A549 (cell line): ENCODE data around the gene ARHGAP18. TPM values are rescaled to one million over a fixed set of nuclear protein-coding genes. Genes with fewer than 3 reads are reported as not detected.

Source experiments
- ATAC-seq, 2 experiments: fragments of 200-7000 bp in 1 of 2; fragments of >200 bp in 1 of 2; cut with Nextera tagmentation in 1 of 2; cut with Tn5 transposase in 1 of 2; 3 replicates each; pipeline versions ENCODE4 v1.8.0 to v1.9.1; 2018 to 2020; ENCODE audit warnings: mild to moderate bottlenecking in 1 of 2, moderate library complexity in 1 of 2
- CTCF ChIA-PET: fragments of 300-600 bp; sonication (Branson Sonifier 250); formaldehyde crosslinking; extraction: SDS; loops from one replicate; lab custom pipeline; 2021; ENCODE audit warnings: antibody characterized with exemption, inconsistent platforms; lab: Yijun Ruan, JAX
- POLR2A ChIA-PET: fragments of 350-600 bp; formaldehyde crosslinking; extraction: SDS; loops from one replicate; lab custom pipeline; 2021; ENCODE audit warnings: antibody characterized with exemption, inconsistent platforms; lab: Yijun Ruan, JAX
- DNase-seq, 2 experiments: peaks; one replicate each; pipeline versions ENCODE4 v3.0.0 to v3.0.0-alpha.2; 2011 to 2016; ENCODE audit warnings: low read depth in 1 of 2, low spot score in 1 of 2
- FAIRE-seq: peaks from 2 replicates; lab custom pipeline; 2011; peaks lifted over from hg19 to GRCh38; lab: Jason Lieb, UNC
- H3K27ac ChIP-seq, 2 experiments: fragments of >200 bp; sonication (Bioruptor Twin); formaldehyde crosslinking; 3 replicates each; pipeline ENCODE4 v1.5.1; 2016 to 2017
- H3K4me1 ChIP-seq: fragments of >200 bp; sonication (Bioruptor Twin); formaldehyde crosslinking; 3 replicates; pipeline ENCODE4 v1.6.1; 2016
- H3K4me2 ChIP-seq: fragments of >200 bp; sonication (Bioruptor Twin); formaldehyde crosslinking; 3 replicates; pipeline ENCODE4 v1.6.1; 2016
- H3K4me3 ChIP-seq: fragments of >200 bp; sonication (Bioruptor Twin); formaldehyde crosslinking; 3 replicates; pipeline ENCODE4 v1.5.1; 2016
- H3K9me3 ChIP-seq: fragments of >200 bp; sonication (Bioruptor Twin); formaldehyde crosslinking; 3 replicates; pipeline ENCODE4 v1.6.1; 2016
- CBX8 ChIP-seq: fragments of 200-600 bp; sonication (generic); IDR thresholded peaks from 2 replicates; pipeline ENCODE4 v1.6.1; 2016
- CEBPB ChIP-seq, 2 experiments: fragments of >200 bp in 1 of 2; sonication (Bioruptor Twin) in 1 of 2; formaldehyde crosslinking in 1 of 2; IDR thresholded peaks; 2 replicates each; pipeline ENCODE4 v1.6.1; 2012 to 2016
- EP300 ChIP-seq, 2 experiments: fragments of >200 bp; sonication (Bioruptor Twin); formaldehyde crosslinking; IDR thresholded peaks; 2 replicates in 1 of 2; 3 replicates in 1 of 2; pipeline ENCODE4 v1.6.1; 2016 to 2017
- HEYL ChIP-seq: fragments of 250-450 bp; sonication (Bioruptor Pico); IDR thresholded peaks from 2 replicates; pipeline ENCODE4 v1.8.0; 2021; ENCODE audit warnings: mild to moderate bottlenecking, moderate library complexity
- HOXA7 ChIP-seq: fragments of 250-450 bp; sonication (Bioruptor Pico); IDR thresholded peaks from 2 replicates; pipeline ENCODE4 v1.5.0; 2020; ENCODE audit warnings: mild to moderate bottlenecking, moderate library complexity
- HOXB13 ChIP-seq: fragments of 250-450 bp; sonication (Bioruptor Pico); IDR thresholded peaks from 2 replicates; pipeline ENCODE4 v1.5.0; 2020; ENCODE audit warnings: low read depth, mild to moderate bottlenecking, moderate library complexity
- HOXB5 ChIP-seq: fragments of 250-450 bp; sonication (Bioruptor Pico); IDR thresholded peaks from 2 replicates; pipeline ENCODE4 v1.5.0; 2020; ENCODE audit warnings: mild to moderate bottlenecking, moderate library complexity
- JUN ChIP-seq, 2 experiments: fragments of >200 bp; sonication (Bioruptor Twin); formaldehyde crosslinking; IDR thresholded peaks; 2 replicates in 1 of 2; 3 replicates in 1 of 2; pipeline ENCODE4 v1.6.1; 2016 to 2017
- KDM1A ChIP-seq: fragments of 200-600 bp; sonication (generic); IDR thresholded peaks from 2 replicates; pipeline ENCODE4 v1.6.1; 2016; ENCODE audit warnings: low read depth, mild to moderate bottlenecking
- KDM5A ChIP-seq: fragments of 200-600 bp; sonication (generic); IDR thresholded peaks from 2 replicates; pipeline ENCODE4 v1.6.1; 2016; ENCODE audit warnings: antibody characterized with exemption, mild to moderate bottlenecking
- MAFK ChIP-seq: fragments of 450-650 bp; IDR thresholded peaks from 2 replicates; pipeline ENCODE4 v1.6.1; 2014; ENCODE audit not compliant: partially characterized antibody
- NR3C1 ChIP-seq: fragments of >200 bp; sonication (Bioruptor Twin); formaldehyde crosslinking; IDR thresholded peaks from 3 replicates; pipeline ENCODE4 v1.6.1; 2017
- POLR2AphosphoS2 ChIP-seq: conservative IDR thresholded peaks from 2 replicates; pipeline ENCODE4 v1.6.1; 2012; ENCODE audit warnings: low read length, improper control_type of control experiment, inconsistent platforms
- RCOR1 ChIP-seq: fragments of 150-350 bp; IDR thresholded peaks from 2 replicates; pipeline ENCODE4 v1.6.1; 2014; ENCODE audit warnings: antibody characterized with exemption, low read length, low read depth
- RFX5 ChIP-seq: fragments of 450-650 bp; IDR thresholded peaks from 2 replicates; pipeline ENCODE4 v1.7.1; 2014; ENCODE audit warnings: antibody characterized with exemption, mild to moderate bottlenecking, moderate library complexity
- RNF2 ChIP-seq: fragments of 200-600 bp; sonication (generic); IDR thresholded peaks from 2 replicates; pipeline ENCODE4 v1.6.1; 2016; ENCODE audit warnings: low read depth, mild to moderate bottlenecking, antibody characterized with exemption, moderate library complexity, borderline replicate concordance
- ZNF302 ChIP-seq: fragments of 250-450 bp; sonication (Bioruptor Pico); IDR thresholded peaks from 2 replicates; pipeline ENCODE4 v1.9.0; 2021; ENCODE audit warnings: inconsistent platforms, mild to moderate bottlenecking, moderate library complexity
- WGBS: methylation state at CpG from one replicate; pipeline ENCODE4 v1.1.6; 2017; ENCODE audit errors: missing lambda C conversion rate; 5-methylcytosine and 5-hydroxymethylcytosine counted together
- polyA plus RNA-seq, 4 experiments: library from polyadenylated mRNA; depleted of rRNA in 3 of 4; stranded (reverse); fragments of >200 nt; fragmentation: RNase III in 1 of 4; extraction: RNeasy Plus Mini Kit Qiagen cat#74134 plus additional on column Dnase treatment in 1 of 4; gene quantifications; 2 replicates in 3 of 4; 3 replicates in 1 of 4; pipeline ENCODE4 v1.2.3, GENCODE V29; 2011 to 2017
- TF ChIP-seq, protein P1 (sequence below): fragments of >200 bp; sonication (Bioruptor Twin); formaldehyde crosslinking; IDR thresholded peaks from 3 replicates; pipeline ENCODE4 v1.6.1; 2016

The ARHGAP18 gene
- polyA plus RNA-seq, 2 of the 4 experiments (the other 2 are of a cell fraction): 11.2 to 16.7 TPM

GRCh38 chr6:129709196-129709768 lies 695 bp downstream of the ARHGAP18 start:
- H3K4me1 ChIP-seq: peaks cover 2% of the 10 kb centered on the region; the same call in 1 of the 3 replicates
- DNase-seq: no peak
- CTCF ChIA-PET: interaction anchor here (0.7 to 1.3 kb wide), 2 partner anchors 42 to 210 kb away, joined by 3 to 4 read pairs; no protein-coding TSS in a partner anchor
- 41% methylated on average over 2 of the region's 2 CpGs for WGBS
- ATAC-seq: peak; percentile 44 to 54; a peak in 4 of 6 replicates
- POLR2A ChIA-PET: interaction anchor here (0.5 to 1.4 kb wide), 4 partner anchors 9 to 1271 kb away, joined by 3 to 8 read pairs (median 5); no protein-coding TSS in a partner anchor
- no peaks in the 10 kb centered on the region for H3K9me3 ChIP-seq
- H3K4me3 ChIP-seq: peak overlapping the region; percentile 62
- FAIRE-seq: no peak
- TF ChIP-seq MAFK (no peak), HOXA7 (CRISPR knock-in tag) (no peak), POLR2AphosphoS2 (no peak), CEBPB (IDR thresholded peaks at IDR 0.05) (no peak), ZNF302 (CRISPR knock-in tag) (no peak), HOXB5 (CRISPR knock-in tag) (no peak), HOXB13 (CRISPR knock-in tag) (no peak), RCOR1 (no peak), HEYL (CRISPR knock-in tag) (no peak), RNF2 (no peak), EP300 (IDR thresholded peaks at IDR 0.05) (no peak)
- TF ChIP-seq, all 56 proteins: peak for 0
- Histone ChIP-seq H3K4me2 (peak overlapping the region; percentile 92), H3K27ac (peak overlapping the region; percentile 70 to 87)

DNA sequence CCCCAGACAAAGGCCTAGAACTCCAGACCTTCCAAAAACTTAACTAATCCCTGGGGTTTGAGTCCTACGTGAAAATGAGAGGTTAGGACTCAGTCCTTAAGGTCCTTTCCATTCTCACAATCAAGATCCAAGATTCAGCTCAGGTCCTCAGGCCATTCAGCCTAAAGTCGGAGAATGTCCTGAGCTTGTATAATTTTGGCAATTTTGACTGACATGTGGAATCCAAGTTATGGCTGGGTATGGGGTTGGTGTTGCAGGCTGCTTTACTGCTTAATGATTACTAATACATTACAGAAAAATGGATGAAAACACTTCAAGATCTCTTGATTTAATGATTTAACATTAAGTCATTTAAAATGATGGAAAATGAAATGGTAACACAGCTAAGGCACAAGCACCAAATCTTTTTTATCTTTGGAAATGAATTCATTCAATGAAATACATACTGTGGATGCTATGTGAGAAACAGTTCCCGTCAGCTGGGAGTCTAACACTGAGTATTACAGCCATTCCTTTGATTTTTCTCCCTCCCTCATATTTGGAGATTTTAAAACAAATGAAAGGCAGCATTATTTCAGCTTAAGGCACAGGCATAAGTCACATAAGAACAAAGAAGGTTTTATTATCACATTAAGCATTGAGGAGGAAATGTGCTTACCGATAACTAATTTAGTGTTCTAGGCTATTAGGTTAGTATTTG lies 1.3 kb downstream of the ARHGAP18 start:
- 69% methylated on average over 4 of the region's 4 CpGs for WGBS
- peak overlapping the region; percentile 62 for H3K4me3 ChIP-seq
- DNase-seq (no peak), FAIRE-seq (no peak)
- TF ChIP-seq, protein P1, sequence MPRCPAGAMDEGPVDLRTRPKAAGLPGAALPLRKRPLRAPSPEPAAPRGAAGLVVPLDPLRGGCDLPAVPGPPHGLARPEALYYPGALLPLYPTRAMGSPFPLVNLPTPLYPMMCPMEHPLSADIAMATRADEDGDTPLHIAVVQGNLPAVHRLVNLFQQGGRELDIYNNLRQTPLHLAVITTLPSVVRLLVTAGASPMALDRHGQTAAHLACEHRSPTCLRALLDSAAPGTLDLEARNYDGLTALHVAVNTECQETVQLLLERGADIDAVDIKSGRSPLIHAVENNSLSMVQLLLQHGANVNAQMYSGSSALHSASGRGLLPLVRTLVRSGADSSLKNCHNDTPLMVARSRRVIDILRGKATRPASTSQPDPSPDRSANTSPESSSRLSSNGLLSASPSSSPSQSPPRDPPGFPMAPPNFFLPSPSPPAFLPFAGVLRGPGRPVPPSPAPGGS: no peak
- TF ChIP-seq NR3C1: no peak
- TF ChIP-seq, all 56 proteins: peak for 0
- Histone ChIP-seq H3K27ac (peak overlapping the region; percentile 44 to 70; a peak in 3 of 6 replicates), H3K4me1 (peaks cover 2% of the 10 kb centered on the region; the same call in 1 of the 3 replicates), H3K4me2 (peak overlapping the region; percentile 92), H3K9me3 (no peaks in the 10 kb centered on the region)
- CTCF ChIA-PET: interaction anchor here (0.9 to 1.3 kb wide), 2 partner anchors 22 to 43 kb away, joined by 4 to 5 read pairs; no protein-coding TSS in a partner anchor
- POLR2A ChIA-PET: no interaction called here
- no peak for ATAC-seq

DNA sequence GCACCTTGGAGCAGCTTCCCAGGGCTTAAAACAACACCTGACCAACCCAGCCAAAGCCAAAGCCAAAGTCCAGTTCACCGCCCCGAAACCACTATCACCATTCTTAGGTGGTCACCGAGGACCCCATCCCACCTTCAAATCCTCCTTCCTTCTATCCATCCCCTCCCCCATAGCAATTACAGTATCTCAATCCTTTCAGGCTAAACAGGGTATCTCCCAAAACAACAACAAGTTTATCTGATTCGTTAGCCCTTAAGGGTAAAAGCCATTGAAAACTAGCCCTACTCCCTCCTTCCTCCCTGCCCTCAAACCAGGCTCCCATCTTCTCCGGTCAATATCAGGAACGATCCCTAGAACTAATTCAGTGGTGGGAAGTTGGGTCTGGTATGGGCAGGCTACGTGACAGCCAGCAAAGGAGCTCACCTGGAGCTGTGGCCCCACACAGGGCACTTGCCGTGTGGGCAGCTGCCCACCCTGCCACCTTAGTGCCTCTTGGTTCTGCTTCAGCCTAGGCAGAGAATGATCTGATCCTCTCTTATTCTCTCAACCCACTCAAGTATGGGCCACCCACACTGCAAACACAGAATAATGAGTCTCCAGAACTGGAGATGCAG lies 2.0 kb downstream of the ARHGAP18 start:
- no peak for DNase-seq
- Histone ChIP-seq H3K4me3 (no peak overlapping the region), H3K4me1 (peaks cover 2% of the 10 kb centered on the region; the same call in 1 of the 3 replicates), H3K27ac (peak overlapping the region in 1 of 2 experiments; percentile 44; a peak in 2 of 6 replicates), H3K9me3 (no peaks in the 10 kb centered on the region), H3K4me2 (peak overlapping the region; percentile 92)
- no peak for TF ChIP-seq HOXB13 (CRISPR knock-in tag)
- POLR2A ChIA-PET: no interaction called here
- WGBS: 88% methylated on average over 7 of the region's 8 CpGs
- no peak for ATAC-seq
- FAIRE-seq: no peak
- CTCF ChIA-PET: interaction anchor here (0.9 kb wide), 1 partner anchor 22 kb away, joined by 5 read pairs; no protein-coding TSS in a partner anchor

GRCh38 chr6:129707028-129707427 lies 2.9 kb downstream of the ARHGAP18 start:
- CTCF ChIA-PET: interaction anchor here (0.7 to 1.4 kb wide), 3 partner anchors 25 to 1439 kb away, joined by 3 to 6 read pairs (median 3); no protein-coding TSS in a partner anchor
- no peak overlapping the region for H3K4me2 ChIP-seq

More at GRCh38 chr6:129707028-129707427, 2.9 kb downstream of the ARHGAP18 start:
- POLR2A ChIA-PET: no interaction called here
- H3K4me1 ChIP-seq: peaks cover 4% of the 10 kb centered on the region; the same call in 1 of the 3 replicates
- no peak for FAIRE-seq
- DNase-seq: no peak
- H3K9me3 ChIP-seq: no peaks in the 10 kb centered on the region
- H3K27ac ChIP-seq: no peak overlapping the region
- 95% methylated on average over 6 of the region's 6 CpGs for WGBS
- TF ChIP-seq RFX5 (no peak), JUN (IDR thresholded peaks at IDR 0.05) (no peak), CBX8 (no peak), KDM5A (no peak), HEYL (CRISPR knock-in tag) (no peak), KDM1A (no peak)
- H3K4me3 ChIP-seq: no peak overlapping the region
- ATAC-seq: no peak
